IMR-90 (cell line): ENCODE measurements around the gene FST. TPM values are rescaled to one million over a fixed set of nuclear protein-coding genes. Genes with fewer than 3 reads are reported as not detected.
A peak's percentile ranks its signal among the peaks of the same experiment; 100 is the strongest.

Source experiments
- ATAC-seq: fragments of 200-7000 bp; cut with Tn5 transposase; 2 replicates; pipeline ENCODE4 v1.9.1; 2020; ENCODE audit warnings: low read depth, mild to moderate bottlenecking, moderate library complexity
- BruUV-seq: library from RNA; stranded (reverse); fragments of 400-500 nt; replicated peaks from 2 replicates; lab custom pipeline; 2021; lab: Mats Ljungman, UMichigan
- CTCF ChIA-PET: fragments of 300-600 bp; formaldehyde crosslinking; extraction: SDS; loops from one replicate; lab custom pipeline; 2021; ENCODE audit warnings: antibody characterized with exemption; lab: Yijun Ruan, JAX
- POLR2A ChIA-PET: fragments of 300-600 bp; sonication (Branson Sonifier 250); formaldehyde crosslinking; loops from one replicate; lab custom pipeline; 2022; ENCODE audit warnings: antibody characterized with exemption; ENCODE audit not compliant: unreplicated experiment; lab: Charles Lee
- DNase-seq: peaks from one replicate; pipeline ENCODE4 v3.0.0; 2013
- H2AFZ ChIP-seq: replicated peaks from 2 replicates; pipeline ENCODE3; 2013; ENCODE audit warnings: low read length, mild to moderate bottlenecking; ENCODE audit not compliant: poor library complexity
- H2AK5ac ChIP-seq: 2 replicates; pipeline ENCODE4 v1.6.1; 2013; ENCODE audit warnings: low read depth, low read length, inconsistent platforms
- H2AK9ac ChIP-seq: replicated peaks from 2 replicates; pipeline ENCODE3; 2013; ENCODE audit warnings: mild to moderate bottlenecking, low read depth, low read length, moderate library complexity; ENCODE audit not compliant: poor library complexity
- H2BK120ac ChIP-seq: 2 replicates; pipeline ENCODE4 v1.6.1; 2013; ENCODE audit warnings: low read depth, low read length, inconsistent platforms
- H2BK15ac ChIP-seq: 3 replicates; pipeline ENCODE4 v1.6.1; 2013; ENCODE audit warnings: low read depth, low read length, inconsistent platforms
- H2BK20ac ChIP-seq: 2 replicates; pipeline ENCODE4 v1.6.1; 2013; ENCODE audit warnings: low read depth, mild to moderate bottlenecking, inconsistent platforms, low read length, moderate library complexity
- H2BK5ac ChIP-seq: 2 replicates; pipeline ENCODE4 v1.6.1; 2013; ENCODE audit warnings: mild to moderate bottlenecking, low read depth, low read length, inconsistent platforms; ENCODE audit not compliant: poor library complexity, severe bottlenecking
- H3K14ac ChIP-seq: replicated peaks from 2 replicates; pipeline ENCODE4 v1.6.1; 2013; ENCODE audit warnings: low read depth, low read length, inconsistent platforms
- H3K18ac ChIP-seq: 2 replicates; pipeline ENCODE4 v1.6.1; 2013; ENCODE audit warnings: low read depth, low read length, control low read depth
- H3K23ac ChIP-seq: 2 replicates; pipeline ENCODE4 v1.6.1; 2013; ENCODE audit warnings: low read depth, low read length, inconsistent platforms
- H3K27ac ChIP-seq: 2 replicates; pipeline ENCODE4 v1.5.1; 2013; ENCODE audit warnings: mild to moderate bottlenecking, control low read depth, low read length; ENCODE audit not compliant: insufficient read depth
- H3K27me3 ChIP-seq: 2 replicates; pipeline ENCODE4 v1.6.1; 2013; ENCODE audit warnings: low read length; ENCODE audit not compliant: control insufficient read depth, insufficient read depth
- H3K36me3 ChIP-seq: 2 replicates; pipeline ENCODE4 v1.6.1; 2013; ENCODE audit warnings: low read length, mixed read lengths; ENCODE audit not compliant: control insufficient read depth, insufficient read depth
- H3K4ac ChIP-seq: 2 replicates; pipeline ENCODE4 v1.6.1; 2013; ENCODE audit warnings: low read depth, low read length, inconsistent platforms
- H3K4me1 ChIP-seq: 2 replicates; pipeline ENCODE4 v1.6.1; 2013; ENCODE audit warnings: low read length, mixed read lengths; ENCODE audit not compliant: control insufficient read depth, insufficient read depth
- H3K4me2 ChIP-seq: 2 replicates; pipeline ENCODE4 v1.6.1; 2013; ENCODE audit warnings: low read depth, mild to moderate bottlenecking, control low read depth, low read length, moderate library complexity
- H3K4me3 ChIP-seq: 2 replicates; pipeline ENCODE4 v1.5.1; 2013; ENCODE audit warnings: low read depth, mild to moderate bottlenecking, control low read depth, low read length, moderate library complexity; ENCODE audit not compliant: insufficient read depth
- H3K56ac ChIP-seq: 2 replicates; pipeline ENCODE4 v1.6.1; 2013; ENCODE audit warnings: low read length, inconsistent platforms; ENCODE audit not compliant: insufficient read depth; ENCODE audit errors: extremely low read depth
- H3K79me1 ChIP-seq, 2 experiments: 2 replicates each; pipeline ENCODE4 v1.6.1; 2013; ENCODE audit warnings: low read length in 2 of 2, inconsistent platforms in 1 of 2, low read depth in 1 of 2
- H3K9ac ChIP-seq: 2 replicates; pipeline ENCODE4 v1.6.1; 2013; ENCODE audit warnings: low read depth, low read length, control low read depth
- H3K9me1 ChIP-seq: 2 replicates; pipeline ENCODE4 v1.6.1; 2013; ENCODE audit warnings: low read length, inconsistent platforms; ENCODE audit not compliant: insufficient read depth
- H3K9me3 ChIP-seq: 2 replicates; pipeline ENCODE4 v1.6.1; 2013; ENCODE audit warnings: low read length; ENCODE audit not compliant: control insufficient read depth, insufficient read depth
- H4K20me1 ChIP-seq: 2 replicates; pipeline ENCODE4 v1.6.1; 2013; ENCODE audit warnings: low read length, inconsistent platforms; ENCODE audit not compliant: insufficient read depth
- H4K5ac ChIP-seq: 2 replicates; pipeline ENCODE4 v1.6.1; 2013; ENCODE audit warnings: mild to moderate bottlenecking, low read depth, low read length, control low read depth
- H4K8ac ChIP-seq, 2 experiments: 2 replicates each; pipeline ENCODE4 v1.6.1; 2013; ENCODE audit warnings: low read depth in 2 of 2, low read length in 2 of 2, control low read depth in 1 of 2, inconsistent platforms in 1 of 2
- H4K91ac ChIP-seq: 2 replicates; pipeline ENCODE4 v1.6.1; 2013; ENCODE audit warnings: low read depth, low read length, inconsistent platforms; ENCODE audit not compliant: insufficient read depth
- FOS ChIP-seq: fragments of 150-350 bp; IDR thresholded peaks from 2 replicates; pipeline ENCODE4 v1.6.1; 2016; ENCODE audit warnings: low read depth, low read length
- MAZ ChIP-seq: IDR thresholded peaks from 2 replicates; pipeline ENCODE4 v1.6.1; 2012; ENCODE audit warnings: low read depth, mild to moderate bottlenecking, low read length, improper control_type of control experiment, moderate library complexity, borderline replicate concordance
- NFE2L2 ChIP-seq: fragments of 150-350 bp; IDR thresholded peaks from 2 replicates; pipeline ENCODE4 v1.6.1; 2016; ENCODE audit warnings: low read depth, mild to moderate bottlenecking, low read length
- RCOR1 ChIP-seq: IDR thresholded peaks from 2 replicates; pipeline ENCODE4 v1.6.1; 2012; ENCODE audit warnings: mild to moderate bottlenecking, low read length, improper control_type of control experiment; ENCODE audit not compliant: insufficient replicate concordance
- SMC3 ChIP-seq: fragments of 150-350 bp; IDR thresholded peaks from 2 replicates; pipeline ENCODE4 v1.6.1; 2016; ENCODE audit warnings: low read depth, mild to moderate bottlenecking, antibody characterized with exemption, low read length, moderate library complexity
- WGBS, 2 experiments: methylation state at CpG; one replicate each; pipeline versions ENCODE4 v1.1.5 to v1.1.7; 2013; ENCODE audit warnings: missing lambda C conversion rate in 2 of 2; ENCODE audit not compliant: insufficient read length in 1 of 2; ENCODE audit errors: extremely low coverage in 2 of 2; 5-methylcytosine and 5-hydroxymethylcytosine counted together
- dilution Hi-C: fragments of 300-500 bp; cut with HindIII; formaldehyde crosslinking; loops from one replicate; pipeline ENCODE4 v1.14.3; 2018; ENCODE audit warnings: low sequenced_read_pairs; ENCODE audit not compliant: unreplicated experiment
- in situ Hi-C: fragments of 300-500 bp; cut with MboI; formaldehyde crosslinking; loops from 3 replicates; pipeline ENCODE4 v1.14.3; 2019; ENCODE audit warnings: low sequenced_read_pairs, inconsistent platforms, mixed read lengths
- intact Hi-C: fragments of 100-400 bp; cut with micrococcal nuclease; formaldehyde crosslinking; loops from 2 replicates; pipeline ENCODE4 v1.10.0; 2022
- polyA plus RNA-seq, 3 experiments: library from polyadenylated mRNA; depleted of rRNA; stranded (reverse); fragments of >200 nt; gene quantifications; 2 replicates each; pipeline ENCODE4 v1.2.3, GENCODE V29; 2012; ENCODE audit warnings: low replicate concordance in 1 of 3
- total RNA-seq: library from RNA; depleted of rRNA; stranded (reverse); fragments of >200 nt; gene quantifications from 2 replicates; pipeline ENCODE4 v1.2.3, GENCODE V29; 2012
- TF ChIP-seq, protein P1 (sequence below): conservative IDR thresholded peaks from 2 replicates; pipeline ENCODE4 v1.5.1; 2012; ENCODE audit warnings: mild to moderate bottlenecking, low read depth, low read length, improper control_type of control experiment

FST gene
- total and polyA plus RNA-seq, 2 of the 4 experiments (the other 2 are of a cell fraction), result 141 to 195 TPM

DNA sequence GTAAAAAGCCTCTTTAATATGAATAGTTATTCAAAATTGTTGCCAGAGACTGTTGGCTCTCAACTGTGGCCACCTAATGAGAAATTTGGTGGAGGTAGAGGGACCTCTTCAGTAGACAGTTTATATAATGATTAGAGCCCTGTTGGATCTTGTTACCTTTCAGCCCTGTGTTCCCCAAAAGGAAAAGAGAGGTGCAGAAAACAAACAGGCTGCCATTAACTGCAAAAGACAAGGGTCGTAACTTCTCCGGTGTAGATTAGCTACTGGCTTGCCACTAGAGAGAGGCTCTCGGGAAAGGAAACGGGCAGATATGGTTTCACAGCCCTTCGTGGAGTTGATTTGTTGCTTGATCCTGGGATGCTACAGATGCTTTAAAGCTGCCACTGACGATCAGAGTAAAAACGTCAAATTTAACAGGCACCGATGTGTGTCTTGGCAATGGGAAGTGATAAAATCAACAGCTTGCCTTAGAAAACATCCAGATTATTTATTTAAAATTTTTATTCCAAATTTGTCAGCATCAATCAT is 7.8 kb downstream of the FST start:
- Histone ChIP-seq H2AFZ (peak overlapping the region; percentile 2), H2BK120ac (peak overlapping the region; percentile 26), H4K8ac (peak overlapping the region in 1 of 2 experiments; percentile 70; a peak in 2 of 4 replicates), H4K91ac (peak overlapping the region; percentile 0; the same call in 1 of the 2 replicates), H3K36me3 (peaks cover 19% of the 10 kb centered on the region), H2AK9ac (no peak overlapping the region), H3K18ac (peak overlapping the region; percentile 65; the same call in 1 of the 2 replicates), H2BK5ac (peak overlapping the region; percentile 8), H3K27me3 (no peaks in the 10 kb centered on the region), H3K4ac (peak overlapping the region; percentile 73), H3K4me1 (peaks cover 15% of the 10 kb centered on the region), H2BK20ac (peak overlapping the region; percentile 20), H3K27ac (peak overlapping the region; percentile 4; the same call in 1 of the 2 replicates), H3K9ac (no peak overlapping the region), H4K5ac (peak overlapping the region; percentile 59), H3K9me1 (peaks cover 11% of the 10 kb centered on the region), H4K20me1 (peaks cover 5% of the 10 kb centered on the region; the same call in 1 of the 2 replicates), H2AK5ac (peak overlapping the region; percentile 25), H3K4me3 (no peak overlapping the region), H2BK15ac (0 out of 3 replicates have a peak overlapping the region, but pooled peaks have one; percentile 9), H3K23ac (peak overlapping the region; percentile 1; the same call in 1 of the 2 replicates), H3K4me2 (peak overlapping the region; percentile 60), H3K56ac (peak overlapping the region; percentile 8; the same call in 1 of the 2 replicates), H3K9me3 (no peaks in the 10 kb centered on the region), H3K79me1 (peaks cover 13 to 28% of the 10 kb centered on the region in 2 experiments), H3K14ac (peak overlapping the region; percentile 40; the same call in 1 of the 2 replicates)
- dilution Hi-C loops, result no loop called here
- intact Hi-C loops, result loop anchor here (5.0 to 10.0 kb wide), 3 partner anchors 74 to 507 kb away; partner anchors contain the start of gene NDUFS4
- peak; percentile 21; the same call in 1 of the 2 replicates for ATAC-seq
- BruUV-seq, result no TSS peak
- POLR2A ChIA-PET, result interaction anchor here (0.6 kb wide), 1 partner anchor 1003 kb away, joined by 3 read pairs; no protein-coding TSS in a partner anchor
- DNase-seq, result peak; percentile 20
- TF ChIP-seq MAZ (no peak), SMC3 (no peak), FOS (no peak), NFE2L2 (no peak), RCOR1 (no peak)
- TF ChIP-seq, protein P1, sequence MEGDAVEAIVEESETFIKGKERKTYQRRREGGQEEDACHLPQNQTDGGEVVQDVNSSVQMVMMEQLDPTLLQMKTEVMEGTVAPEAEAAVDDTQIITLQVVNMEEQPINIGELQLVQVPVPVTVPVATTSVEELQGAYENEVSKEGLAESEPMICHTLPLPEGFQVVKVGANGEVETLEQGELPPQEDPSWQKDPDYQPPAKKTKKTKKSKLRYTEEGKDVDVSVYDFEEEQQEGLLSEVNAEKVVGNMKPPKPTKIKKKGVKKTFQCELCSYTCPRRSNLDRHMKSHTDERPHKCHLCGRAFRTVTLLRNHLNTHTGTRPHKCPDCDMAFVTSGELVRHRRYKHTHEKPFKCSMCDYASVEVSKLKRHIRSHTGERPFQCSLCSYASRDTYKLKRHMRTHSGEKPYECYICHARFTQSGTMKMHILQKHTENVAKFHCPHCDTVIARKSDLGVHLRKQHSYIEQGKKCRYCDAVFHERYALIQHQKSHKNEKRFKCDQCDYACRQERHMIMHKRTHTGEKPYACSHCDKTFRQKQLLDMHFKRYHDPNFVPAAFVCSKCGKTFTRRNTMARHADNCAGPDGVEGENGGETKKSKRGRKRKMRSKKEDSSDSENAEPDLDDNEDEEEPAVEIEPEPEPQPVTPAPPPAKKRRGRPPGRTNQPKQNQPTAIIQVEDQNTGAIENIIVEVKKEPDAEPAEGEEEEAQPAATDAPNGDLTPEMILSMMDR, result no peak
- no CpG with 5 or more reads among the region's 8 CpGs for WGBS, 2 experiments
- CTCF ChIA-PET, result no interaction called here
- in situ Hi-C loops, result no loop called here
